ENCODE measurements around the gene GRAMD4. TPM values are rescaled to one million over a fixed set of nuclear protein-coding genes. Genes with fewer than 3 reads are reported as not detected.

Gene GRAMD4
- total and polyA plus RNA-seq, 2 donors (not counting 1 experiment from before 2014, with no cell fraction given): 17.0 to 88.1 TPM

DNA sequence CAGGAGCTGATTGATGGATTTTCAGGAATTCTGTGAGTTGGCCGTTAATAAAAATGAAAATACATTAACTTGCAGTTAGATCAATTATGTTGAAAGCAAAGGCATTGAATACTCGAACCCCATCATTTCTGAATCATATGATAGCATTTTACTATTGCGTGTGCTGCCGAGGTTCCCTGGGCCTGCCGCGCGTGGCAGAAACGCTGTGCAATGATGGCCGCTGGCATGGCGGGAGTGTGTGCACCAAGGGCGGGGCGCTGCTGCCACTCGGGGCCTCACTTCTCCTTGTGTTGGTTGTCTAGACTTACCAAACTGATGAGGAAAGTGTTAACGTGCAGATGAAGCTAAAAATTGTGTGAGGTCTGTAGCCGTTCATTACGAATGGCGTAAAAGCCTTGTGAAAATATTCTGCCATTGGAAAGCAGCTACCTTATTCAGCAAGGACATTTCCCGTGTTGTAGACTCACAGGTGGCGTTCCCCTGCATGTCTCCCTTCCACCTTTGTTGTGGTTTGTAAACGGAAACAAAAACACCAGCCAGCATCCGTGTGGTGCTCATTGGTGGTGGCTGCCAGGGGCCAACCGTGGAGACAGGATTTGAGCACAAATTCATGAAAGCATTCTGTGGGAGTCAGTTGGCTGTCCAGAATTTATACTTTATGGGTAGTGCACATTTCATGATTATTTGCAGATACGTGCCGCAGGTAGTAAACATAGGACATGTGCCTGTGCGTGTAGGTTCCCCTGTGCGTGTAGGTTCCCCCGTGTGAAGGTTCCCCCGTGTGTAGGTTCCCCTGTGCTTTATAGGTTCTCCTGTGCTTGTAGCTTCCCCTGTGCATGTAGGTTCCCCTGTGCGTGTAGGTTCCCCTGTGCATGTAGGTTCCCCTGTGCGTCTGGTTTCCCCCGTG, 5.9 kb upstream of the GRAMD4 start:
- H4K20me1 ChIP-seq (ENCODE audit: control insufficient read depth, insufficient read depth, low read length, poor library complexity, severe bottlenecking): peaks cover 55% of the 10 kb centered on the region
- peak overlapping the region; percentile 95 for H3K4me3 Mint-ChIP-seq
- H3K9me3 ChIP-seq (ENCODE audit: control extremely low read depth in 1 of 3, control insufficient read depth in 2 of 3, insufficient read depth in 1 of 3, low read length in 2 of 3): no peaks in the 10 kb centered on the region
- DNase-seq: peak; percentile 72
- peak overlapping the region; percentile 90 for H3K4me2 ChIP-seq (replicated peaks; ENCODE audit: low read depth, low read length, poor library complexity, severe bottlenecking)
- WGBS (ENCODE audit: insufficient coverage): 8% methylated on average over 27 of the region's 31 CpGs
- peaks cover 28 to 36% of the 10 kb centered on the region in 2 donors for H3K4me1 ChIP-seq (ENCODE audit: control insufficient read depth in 2 of 2, insufficient read depth in 2 of 2, low read length in 2 of 2)
- ChIA-PET CTCF (interaction anchor here (0.8 to 1.8 kb wide), 4 partner anchors 10 to 52 kb away, joined by 3 to 7 read pairs (median 3); no protein-coding TSS in a partner anchor), POLR2A (interaction anchor here (1.1 kb wide), 1 partner anchor 26 kb away, joined by 3 read pairs; no protein-coding TSS in a partner anchor)
- H3K4me1 Mint-ChIP-seq: peaks cover 43% of the 10 kb centered on the region
- H3K4me3 ChIP-seq (ENCODE audit: control extremely low read depth in 1 of 5, extremely low read depth in 1 of 5, insufficient read depth in 1 of 5, low read depth in 2 of 5, low read length in 4 of 5): peak overlapping the region; percentile 33 to 64 (median 46)
- TF ChIP-seq, protein P1, sequence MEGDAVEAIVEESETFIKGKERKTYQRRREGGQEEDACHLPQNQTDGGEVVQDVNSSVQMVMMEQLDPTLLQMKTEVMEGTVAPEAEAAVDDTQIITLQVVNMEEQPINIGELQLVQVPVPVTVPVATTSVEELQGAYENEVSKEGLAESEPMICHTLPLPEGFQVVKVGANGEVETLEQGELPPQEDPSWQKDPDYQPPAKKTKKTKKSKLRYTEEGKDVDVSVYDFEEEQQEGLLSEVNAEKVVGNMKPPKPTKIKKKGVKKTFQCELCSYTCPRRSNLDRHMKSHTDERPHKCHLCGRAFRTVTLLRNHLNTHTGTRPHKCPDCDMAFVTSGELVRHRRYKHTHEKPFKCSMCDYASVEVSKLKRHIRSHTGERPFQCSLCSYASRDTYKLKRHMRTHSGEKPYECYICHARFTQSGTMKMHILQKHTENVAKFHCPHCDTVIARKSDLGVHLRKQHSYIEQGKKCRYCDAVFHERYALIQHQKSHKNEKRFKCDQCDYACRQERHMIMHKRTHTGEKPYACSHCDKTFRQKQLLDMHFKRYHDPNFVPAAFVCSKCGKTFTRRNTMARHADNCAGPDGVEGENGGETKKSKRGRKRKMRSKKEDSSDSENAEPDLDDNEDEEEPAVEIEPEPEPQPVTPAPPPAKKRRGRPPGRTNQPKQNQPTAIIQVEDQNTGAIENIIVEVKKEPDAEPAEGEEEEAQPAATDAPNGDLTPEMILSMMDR (IDR thresholded peaks at IDR 0.05): no peak
- TF ChIP-seq EZH2 (IDR thresholded peaks at IDR 0.05; ENCODE audit: borderline replicate concordance, insufficient read depth, low read depth, low read length, poor library complexity, severe bottlenecking): no peak
- H3K9me3 Mint-ChIP-seq (ENCODE audit: insufficient read depth): no peaks in the 10 kb centered on the region
- intact Hi-C loops (cut with micrococcal nuclease): loop anchor here (5.0 kb wide), 2 partner anchors 37 to 58 kb away; no protein-coding TSS in a partner anchor
- peak overlapping the region in 1 of 2 donors; percentile 67 for H3K27ac ChIP-seq (ENCODE audit: low read length in 2 of 2)
- H3K9ac ChIP-seq (ENCODE audit: low read length): peak overlapping the region; percentile 70
- no peaks in the 10 kb centered on the region for H3K27me3 ChIP-seq (replicated peaks in 1 of 4; ENCODE audit: control extremely low read depth in 1 of 4, control insufficient read depth in 3 of 4, insufficient read depth in 4 of 4, low read length in 3 of 4)
- H3K27ac Mint-ChIP-seq: peak overlapping the region; percentile 93
- H2AFZ ChIP-seq (ENCODE audit: insufficient read depth, low read depth, low read length, poor library complexity, severe bottlenecking): peak overlapping the region; percentile 55
- no peaks in the 10 kb centered on the region for H3K27me3 Mint-ChIP-seq
- H3K79me2 ChIP-seq (ENCODE audit: control insufficient read depth, insufficient read depth, low read length): peaks cover 64% of the 10 kb centered on the region
- ATAC-seq (ENCODE audit: low read depth): peak; percentile 61
- H3K36me3 ChIP-seq (replicated peaks in 1 of 2; ENCODE audit: control extremely low read depth in 1 of 2, control insufficient read depth in 1 of 2, extremely low read depth in 1 of 2, insufficient read depth in 2 of 2, low read length in 1 of 2): no peaks in the 10 kb centered on the region

All from B cell (primary cell).